B cell (primary cell): ENCODE results near the gene CCDC74B. TPM values are rescaled to one million over a fixed set of nuclear protein-coding genes. Genes with fewer than 3 reads are reported as not detected.

ENCODE experiments used
- ATAC-seq: fragments of 200-7000 bp; cut with Tn5 transposase; one replicate; pipeline ENCODE4 v1.10.0; 2021; ENCODE audit warnings: low read depth, mild to moderate bottlenecking, moderate number of reproducible peaks, moderate library complexity
- CTCF ChIA-PET: fragments of 350-600 bp; sonication (Branson Sonifier 250); formaldehyde crosslinking; loops from one replicate; lab custom pipeline; 2021; ENCODE audit warnings: antibody characterized with exemption, inconsistent platforms; lab: Charles Lee
- POLR2A ChIA-PET: fragments of 350-600 bp; sonication (Branson Sonifier 250); formaldehyde crosslinking; loops from one replicate; lab custom pipeline; 2021; ENCODE audit warnings: antibody characterized with exemption; lab: Charles Lee
- DNase-seq: peaks from one replicate; pipeline ENCODE4 v3.0.0; 2013
- H2AFZ ChIP-seq: 2 replicates; pipeline ENCODE4 v1.6.1; 2012; ENCODE audit warnings: mild to moderate bottlenecking, low read depth, low read length; ENCODE audit not compliant: insufficient read depth, poor library complexity, severe bottlenecking
- H3K27ac ChIP-seq, 2 donors: 1 replicate in 1 of 2; 2 replicates in 1 of 2; pipeline ENCODE4 v1.5.1; 2012 to 2013; ENCODE audit warnings: low read length in 2 of 2, mild to moderate bottlenecking in 2 of 2, moderate library complexity in 1 of 2
- H3K27me3 ChIP-seq, 4 experiments: fragments of 200-600 bp in 1 of 4; sonication (generic) in 1 of 4; replicated peaks in 1 of 4; 1 replicate in 2 of 4; 2 replicates in 2 of 4; pipeline versions ENCODE4 v1.6.1 to v1.7.0; 2013 to 2016; ENCODE audit warnings: low read length in 3 of 4, mild to moderate bottlenecking in 2 of 4, mixed read lengths in 1 of 4, moderate library complexity in 1 of 4; ENCODE audit not compliant: insufficient read depth in 4 of 4, control insufficient read depth in 3 of 4; ENCODE audit errors: control extremely low read depth in 1 of 4
- H3K36me3 ChIP-seq, 2 experiments: replicated peaks in 1 of 2; 1 replicate in 1 of 2; 2 replicates in 1 of 2; pipeline versions ENCODE4 v1.6.1 to v1.7.1; 2013; ENCODE audit warnings: low read length in 1 of 2; ENCODE audit not compliant: insufficient read depth in 2 of 2, control insufficient read depth in 1 of 2; ENCODE audit errors: control extremely low read depth in 1 of 2, extremely low read depth in 1 of 2
- H3K4me1 ChIP-seq, 2 donors: fragments of 200-600 bp in 1 of 2; sonication (generic) in 1 of 2; 1 replicate in 1 of 2; 2 replicates in 1 of 2; pipeline versions ENCODE4 v1.5.1 to v1.6.1; 2013 to 2017; ENCODE audit warnings: low read length in 2 of 2; ENCODE audit not compliant: control insufficient read depth in 2 of 2, insufficient read depth in 2 of 2
- H3K4me2 ChIP-seq: replicated peaks from 2 replicates; pipeline ENCODE3; 2012; ENCODE audit warnings: mild to moderate bottlenecking, low read depth, low read length; ENCODE audit not compliant: poor library complexity, severe bottlenecking
- H3K4me3 ChIP-seq, 5 experiments: fragments of 200-600 bp in 1 of 5; sonication (generic) in 1 of 5; 1 replicate in 3 of 5; 2 replicates in 2 of 5; pipeline versions ENCODE4 v1.5.1 to v1.7.0; 2011 to 2016; ENCODE audit warnings: low read length in 4 of 5, mild to moderate bottlenecking in 4 of 5, low read depth in 2 of 5, control low read depth in 1 of 5, moderate library complexity in 1 of 5; ENCODE audit not compliant: insufficient read depth in 1 of 5; ENCODE audit errors: control extremely low read depth in 1 of 5, extremely low read depth in 1 of 5
- H3K79me2 ChIP-seq: fragments of 200-600 bp; sonication (generic); one replicate; pipeline ENCODE4 v1.6.0; 2016; ENCODE audit warnings: low read length; ENCODE audit not compliant: control insufficient read depth, insufficient read depth
- H3K9ac ChIP-seq: fragments of 200-600 bp; sonication (generic); 2 replicates; pipeline ENCODE4 v1.6.1; 2017; ENCODE audit warnings: mild to moderate bottlenecking, low read length, moderate library complexity
- H3K9me3 ChIP-seq, 3 donors: one replicate each; pipeline versions ENCODE4 v1.6.1 to v1.7.1; 2013; ENCODE audit warnings: low read length in 2 of 3; ENCODE audit not compliant: control insufficient read depth in 2 of 3, insufficient read depth in 1 of 3; ENCODE audit errors: control extremely low read depth in 1 of 3
- H4K20me1 ChIP-seq: 2 replicates; pipeline ENCODE4 v1.6.0; 2012; ENCODE audit warnings: mild to moderate bottlenecking, low read length; ENCODE audit not compliant: insufficient read depth, control insufficient read depth, poor library complexity, severe bottlenecking
- H3K27ac Mint-ChIP-seq: one replicate; pipeline ENCODE4 v1.8.0; 2021; ENCODE audit warnings: mixed read lengths
- H3K27me3 Mint-ChIP-seq: one replicate; pipeline ENCODE4 v1.8.0; 2021; ENCODE audit warnings: mixed read lengths
- H3K4me1 Mint-ChIP-seq: one replicate; pipeline ENCODE4 v1.8.0; 2021; ENCODE audit warnings: mixed read lengths
- H3K4me3 Mint-ChIP-seq: one replicate; pipeline ENCODE4 v1.8.0; 2021; ENCODE audit warnings: mixed read lengths
- H3K9me3 Mint-ChIP-seq: one replicate; pipeline ENCODE4 v1.8.0; 2022; ENCODE audit warnings: mixed read lengths; ENCODE audit not compliant: insufficient read depth
- EZH2 ChIP-seq: IDR thresholded peaks from 2 replicates; pipeline ENCODE4 v1.6.1; 2012; ENCODE audit warnings: borderline replicate concordance, low read depth, mild to moderate bottlenecking, moderate library complexity, low read length; ENCODE audit not compliant: insufficient read depth, poor library complexity, severe bottlenecking
- whole genome bisulfite sequencing: methylation state at CpG from one replicate; pipeline ENCODE4 v1.1.5; 2013; ENCODE audit warnings: missing lambda C conversion rate; ENCODE audit not compliant: insufficient coverage; 5-methylcytosine and 5-hydroxymethylcytosine counted together
- intact Hi-C: fragments of 100-400 bp; cut with micrococcal nuclease; formaldehyde crosslinking; loops from one replicate; pipeline ENCODE4 v1.10.0; 2022
- polyA plus RNA-seq: library from polyadenylated mRNA; depleted of rRNA; stranded (reverse); fragments of >200 nt; gene quantifications from 2 replicates; pipeline ENCODE4 v1.2.3, GENCODE V29; 2012
- total RNA-seq, 2 donors: library from RNA; stranded (reverse); fragments of 120-200 nt in 1 of 2; gene quantifications; 1 replicate in 1 of 2; 2 replicates in 1 of 2; pipeline versions ENCODE4 v1.2.3 to v1.2.4, GENCODE V29; 2013 to 2022
- TF ChIP-seq, protein P1 (sequence below): fragments of 200-600 bp; IDR thresholded peaks from one replicate; pipeline ENCODE4 v1.8.0; 2022; ENCODE audit warnings: antibody characterized with exemption, mild to moderate bottlenecking

CCDC74B gene
- total and polyA plus RNA-seq, 2 donors (not counting 1 experiment from before 2014, with no cell fraction given): 1.1 to 1.4 TPM

- no peak for DNase-seq
- ChIA-PET CTCF (interaction anchor here (0.7 kb wide), 1 partner anchor 147 kb away, joined by 3 read pairs; no protein-coding TSS in a partner anchor), POLR2A (no interaction called here)
- H3K36me3 ChIP-seq: no peaks in the 10 kb centered on the region
- Mint-ChIP-seq H3K4me3 (no peak overlapping the region), H3K9me3 (no peaks in the 10 kb centered on the region), H3K27me3 (no peaks in the 10 kb centered on the region), H3K4me1 (peaks cover 9% of the 10 kb centered on the region), H3K27ac (no peak overlapping the region)
- H3K4me3 ChIP-seq: no peak overlapping the region
- H3K4me1 ChIP-seq: peaks cover 7 to 10% of the 10 kb centered on the region in 2 donors
- no peak overlapping the region for H3K9ac ChIP-seq
- H3K27ac ChIP-seq: no peak overlapping the region
- no peaks in the 10 kb centered on the region for H3K9me3 ChIP-seq
- no peaks in the 10 kb centered on the region for H4K20me1 ChIP-seq
- H3K79me2 ChIP-seq: peaks cover 19% of the 10 kb centered on the region
- TF ChIP-seq, protein P1, sequence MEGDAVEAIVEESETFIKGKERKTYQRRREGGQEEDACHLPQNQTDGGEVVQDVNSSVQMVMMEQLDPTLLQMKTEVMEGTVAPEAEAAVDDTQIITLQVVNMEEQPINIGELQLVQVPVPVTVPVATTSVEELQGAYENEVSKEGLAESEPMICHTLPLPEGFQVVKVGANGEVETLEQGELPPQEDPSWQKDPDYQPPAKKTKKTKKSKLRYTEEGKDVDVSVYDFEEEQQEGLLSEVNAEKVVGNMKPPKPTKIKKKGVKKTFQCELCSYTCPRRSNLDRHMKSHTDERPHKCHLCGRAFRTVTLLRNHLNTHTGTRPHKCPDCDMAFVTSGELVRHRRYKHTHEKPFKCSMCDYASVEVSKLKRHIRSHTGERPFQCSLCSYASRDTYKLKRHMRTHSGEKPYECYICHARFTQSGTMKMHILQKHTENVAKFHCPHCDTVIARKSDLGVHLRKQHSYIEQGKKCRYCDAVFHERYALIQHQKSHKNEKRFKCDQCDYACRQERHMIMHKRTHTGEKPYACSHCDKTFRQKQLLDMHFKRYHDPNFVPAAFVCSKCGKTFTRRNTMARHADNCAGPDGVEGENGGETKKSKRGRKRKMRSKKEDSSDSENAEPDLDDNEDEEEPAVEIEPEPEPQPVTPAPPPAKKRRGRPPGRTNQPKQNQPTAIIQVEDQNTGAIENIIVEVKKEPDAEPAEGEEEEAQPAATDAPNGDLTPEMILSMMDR: no peak
- TF ChIP-seq EZH2: no peak
- no peak overlapping the region for H2AFZ ChIP-seq
- H3K27me3 ChIP-seq: no peaks in the 10 kb centered on the region
- intact Hi-C loops: loop anchor here (10.0 kb wide), 1 partner anchor 1872 kb away; the partner anchor contains the start of gene HS6ST1
- WGBS: 100% methylated on average over 1 of the region's 8 CpGs
- no peak overlapping the region for H3K4me2 ChIP-seq
- ATAC-seq: no peak
Observed at GRCh38 chr2:130187268-130187667, 42.4 kb upstream of the CCDC74B start.

DNA sequence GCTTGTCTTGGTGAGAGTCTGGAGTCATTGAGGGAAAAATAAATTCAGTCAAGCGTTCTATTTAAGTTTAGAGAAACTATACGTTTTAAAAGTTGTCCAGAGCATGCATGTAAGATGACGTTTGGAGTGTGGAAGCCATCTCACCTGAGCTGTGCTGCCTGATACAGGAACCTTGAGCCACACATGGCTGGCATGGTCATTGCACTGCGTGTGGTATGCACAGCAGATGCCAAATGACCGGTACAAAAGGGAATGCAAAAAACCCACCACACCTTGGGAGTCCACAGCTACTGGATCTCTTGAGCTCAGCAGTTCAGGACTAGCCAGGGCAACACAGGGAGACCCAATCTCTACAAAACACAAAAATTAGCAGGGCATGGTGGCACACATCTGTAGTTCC is 41.5 kb upstream of the CCDC74B start:
- ATAC-seq (no peak), DNase-seq (no peak)
- no peaks in the 10 kb centered on the region for H3K9me3 ChIP-seq
- Mint-ChIP-seq H3K27ac (no peak overlapping the region), H3K27me3 (no peaks in the 10 kb centered on the region), H3K4me1 (peaks cover 12% of the 10 kb centered on the region), H3K9me3 (no peaks in the 10 kb centered on the region), H3K4me3 (no peak overlapping the region)
- H3K79me2 ChIP-seq: peaks cover 20% of the 10 kb centered on the region
- no peak for TF ChIP-seq EZH2
- TF ChIP-seq, protein P1: no peak
- no peak overlapping the region for H3K4me3 ChIP-seq
- ChIA-PET CTCF (no interaction called here), POLR2A (no interaction called here)
- H3K4me1 ChIP-seq: peaks cover 7 to 10% of the 10 kb centered on the region in 2 donors
- no peak overlapping the region for H3K9ac ChIP-seq
- H2AFZ ChIP-seq: no peak overlapping the region
- WGBS: 87% methylated on average over 4 of the region's 5 CpGs
- H3K27me3 ChIP-seq: no peaks in the 10 kb centered on the region
- H3K27ac ChIP-seq: no peak overlapping the region
- H3K4me2 ChIP-seq: no peak overlapping the region
- H3K36me3 ChIP-seq: no peaks in the 10 kb centered on the region
- intact Hi-C loops: loop anchor here (10.0 kb wide), 1 partner anchor 1872 kb away; the partner anchor contains the start of gene HS6ST1
- H4K20me1 ChIP-seq: no peaks in the 10 kb centered on the region
